Activated CD4-positive, alpha-beta T cell treated with anti-CD3 and anti-CD28 coated beads, Interleukin-2, amount 10 ng/mL, durations not matched to agents 7 days and 5 days (primary cell): ENCODE data around the gene CREB5. TPM values are rescaled to one million over a fixed set of nuclear protein-coding genes. Genes with fewer than 3 reads are reported as not detected.
"Not testable (repeated sequence)": the region's sequence is repeated elsewhere in the genome, so short reads cannot be mapped to it uniquely, and the experiment has no call there.

ENCODE experiments used
- CTCF ChIA-PET: fragments of 350-600 bp; sonication (Branson Sonifier 250); formaldehyde crosslinking; loops from one replicate; lab custom pipeline; 2021; ENCODE audit warnings: antibody characterized with exemption; lab: Charles Lee
- POLR2A ChIA-PET: fragments of 350-600 bp; sonication (Branson Sonifier 250); formaldehyde crosslinking; loops from one replicate; lab custom pipeline; 2021; ENCODE audit warnings: antibody characterized with exemption; lab: Charles Lee
- DNase-seq: peaks from one replicate; pipeline ENCODE4 v3.0.0-alpha.2; 2020
- H3K27ac Mint-ChIP-seq: one replicate; pipeline ENCODE4 v1.8.0; 2021; ENCODE audit warnings: mild to moderate bottlenecking, moderate library complexity, mixed read lengths
- H3K27me3 Mint-ChIP-seq: one replicate; pipeline ENCODE4 v1.8.0; 2021; ENCODE audit warnings: mixed read lengths
- H3K36me3 Mint-ChIP-seq: one replicate; pipeline ENCODE4 v1.8.0; 2021; ENCODE audit warnings: low read depth, mixed read lengths
- H3K4me1 Mint-ChIP-seq: one replicate; pipeline ENCODE4 v1.8.0; 2021; ENCODE audit warnings: mixed read lengths
- H3K4me3 Mint-ChIP-seq: one replicate; pipeline ENCODE4 v1.8.0; 2021; ENCODE audit warnings: mild to moderate bottlenecking, moderate library complexity, mixed read lengths
- H3K9me3 Mint-ChIP-seq: one replicate; pipeline ENCODE4 v1.8.0; 2021; ENCODE audit warnings: mixed read lengths
- total RNA-seq, 2 experiments: library from RNA; stranded (reverse); gene quantifications; one replicate each; pipeline ENCODE4 v1.2.3, GENCODE V29; 2021

Gene CREB5
- total RNA-seq, 2 experiments from 2014 or later, result not detected

- no peaks in the 10 kb centered on the region for H3K4me1 Mint-ChIP-seq
- H3K36me3 Mint-ChIP-seq, result no peaks in the 10 kb centered on the region
- no peak overlapping the region for H3K27ac Mint-ChIP-seq
- no peak for DNase-seq
- CTCF ChIA-PET, result no interaction called here
- H3K27me3 Mint-ChIP-seq, result peaks cover 6% of the 10 kb centered on the region
- H3K9me3 Mint-ChIP-seq, result no peaks in the 10 kb centered on the region
- POLR2A ChIA-PET, result no interaction called here
- H3K4me3 Mint-ChIP-seq, result no peak overlapping the region
These were observed 185.0 kb downstream of the CREB5 start for GRCh38 chr7:28597284-28597683.

- H3K9me3 Mint-ChIP-seq, H3K27me3 Mint-ChIP-seq, DNase-seq, H3K4me3 Mint-ChIP-seq, H3K36me3 Mint-ChIP-seq, CTCF ChIA-PET, POLR2A ChIA-PET, H3K27ac Mint-ChIP-seq, H3K4me1 Mint-ChIP-seq: not testable (repeated sequence)
These were observed 185.7 kb downstream of the CREB5 start for GRCh38 chr7:28598037-28598436.

GRCh38 chr7:28598586-28598985 is 186.3 kb downstream of the CREB5 start:
- ChIA-PET CTCF (no interaction called here), POLR2A (no interaction called here)
- Mint-ChIP-seq H3K36me3 (no peaks in the 10 kb centered on the region), H3K4me1 (no peaks in the 10 kb centered on the region), H3K4me3 (no peak overlapping the region), H3K27ac (no peak overlapping the region), H3K9me3 (no peaks in the 10 kb centered on the region), H3K27me3 (peaks cover 11% of the 10 kb centered on the region)
- no peak for DNase-seq

GRCh38 chr7:28599411-28599810 is 187.1 kb downstream of the CREB5 start:
- no peak for DNase-seq
- Mint-ChIP-seq H3K4me1 (no peaks in the 10 kb centered on the region), H3K36me3 (no peaks in the 10 kb centered on the region), H3K27me3 (peaks cover 13% of the 10 kb centered on the region), H3K9me3 (no peaks in the 10 kb centered on the region), H3K27ac (no peak overlapping the region), H3K4me3 (no peak overlapping the region)
- ChIA-PET CTCF (no interaction called here), POLR2A (no interaction called here)

- H3K9me3 Mint-ChIP-seq, result no peaks in the 10 kb centered on the region
- ChIA-PET POLR2A (no interaction called here), CTCF (no interaction called here)
- H3K4me1 Mint-ChIP-seq, result no peaks in the 10 kb centered on the region
- H3K36me3 Mint-ChIP-seq, result no peaks in the 10 kb centered on the region
- H3K27ac Mint-ChIP-seq, result no peak overlapping the region
- DNase-seq, result no peak
- peaks cover 21% of the 10 kb centered on the region for H3K27me3 Mint-ChIP-seq
- H3K4me3 Mint-ChIP-seq, result no peak overlapping the region
These were observed 190.0 kb downstream of the CREB5 start for GRCh38 chr7:28602282-28602681.

- Mint-ChIP-seq H3K27me3 (peaks cover 18% of the 10 kb centered on the region), H3K4me1 (no peaks in the 10 kb centered on the region), H3K4me3 (no peak overlapping the region), H3K36me3 (no peaks in the 10 kb centered on the region), H3K27ac (no peak overlapping the region), H3K9me3 (no peaks in the 10 kb centered on the region)
- CTCF ChIA-PET, result no interaction called here
- POLR2A ChIA-PET, result no interaction called here
- DNase-seq, result no peak
These were observed 193.2 kb downstream of the CREB5 start for GRCh38 chr7:28605427-28606085.

- peaks cover 17% of the 10 kb centered on the region for H3K27me3 Mint-ChIP-seq
- DNase-seq, result no peak
- no peaks in the 10 kb centered on the region for H3K4me1 Mint-ChIP-seq
- no peak overlapping the region for H3K27ac Mint-ChIP-seq
- H3K9me3 Mint-ChIP-seq, result no peaks in the 10 kb centered on the region
- CTCF ChIA-PET, result no interaction called here
- no peaks in the 10 kb centered on the region for H3K36me3 Mint-ChIP-seq
- POLR2A ChIA-PET, result no interaction called here
- no peak overlapping the region for H3K4me3 Mint-ChIP-seq
These were observed 194.1 kb downstream of the CREB5 start for GRCh38 chr7:28606421-28606820.

- ChIA-PET POLR2A (no interaction called here), CTCF (no interaction called here)
- no peak for DNase-seq
- no peaks in the 10 kb centered on the region for H3K4me1 Mint-ChIP-seq
- no peak overlapping the region for H3K27ac Mint-ChIP-seq
- no peaks in the 10 kb centered on the region for H3K9me3 Mint-ChIP-seq
- no peaks in the 10 kb centered on the region for H3K36me3 Mint-ChIP-seq
- H3K27me3 Mint-ChIP-seq, result peaks cover 16% of the 10 kb centered on the region
- no peak overlapping the region for H3K4me3 Mint-ChIP-seq
These were observed 195.5 kb downstream of the CREB5 start for GRCh38 chr7:28607855-28608193.

GRCh38 chr7:28608237-28608656 is 195.9 kb downstream of the CREB5 start:
- DNase-seq, result no peak
- Mint-ChIP-seq H3K27ac (no peak overlapping the region), H3K36me3 (no peaks in the 10 kb centered on the region), H3K9me3 (no peaks in the 10 kb centered on the region), H3K4me3 (no peak overlapping the region), H3K27me3 (peaks cover 15% of the 10 kb centered on the region), H3K4me1 (no peaks in the 10 kb centered on the region)
- CTCF ChIA-PET, result no interaction called here
- POLR2A ChIA-PET, result no interaction called here

- ChIA-PET CTCF (no interaction called here), POLR2A (no interaction called here)
- Mint-ChIP-seq H3K4me3 (no peak overlapping the region), H3K9me3 (no peaks in the 10 kb centered on the region), H3K27me3 (peaks cover 10% of the 10 kb centered on the region), H3K36me3 (no peaks in the 10 kb centered on the region), H3K27ac (no peak overlapping the region), H3K4me1 (no peaks in the 10 kb centered on the region)
- DNase-seq, result no peak
These were observed 196.4 kb downstream of the CREB5 start for GRCh38 chr7:28608731-28609130.

- H3K27me3 Mint-ChIP-seq, result peaks cover 12% of the 10 kb centered on the region
- ChIA-PET CTCF (no interaction called here), POLR2A (no interaction called here)
- no peaks in the 10 kb centered on the region for H3K9me3 Mint-ChIP-seq
- no peaks in the 10 kb centered on the region for H3K4me1 Mint-ChIP-seq
- DNase-seq, result no peak
- H3K27ac Mint-ChIP-seq, result no peak overlapping the region
- no peaks in the 10 kb centered on the region for H3K36me3 Mint-ChIP-seq
- no peak overlapping the region for H3K4me3 Mint-ChIP-seq
These were observed 197.3 kb downstream of the CREB5 start for GRCh38 chr7:28609608-28610007.

GRCh38 chr7:28611399-28611897 is 199.1 kb downstream of the CREB5 start:
- H3K4me1 Mint-ChIP-seq, H3K36me3 Mint-ChIP-seq, H3K9me3 Mint-ChIP-seq, DNase-seq, CTCF ChIA-PET, POLR2A ChIA-PET, H3K27ac Mint-ChIP-seq, H3K4me3 Mint-ChIP-seq: not testable (repeated sequence)
- peaks cover 11% of the 10 kb centered on the region for H3K27me3 Mint-ChIP-seq

- Mint-ChIP-seq H3K36me3 (no peaks in the 10 kb centered on the region), H3K4me3 (no peak overlapping the region), H3K27ac (no peak overlapping the region), H3K27me3 (peaks cover 6% of the 10 kb centered on the region), H3K4me1 (no peaks in the 10 kb centered on the region), H3K9me3 (no peaks in the 10 kb centered on the region)
- CTCF ChIA-PET, result no interaction called here
- DNase-seq, result no peak
- POLR2A ChIA-PET, result no interaction called here
These were observed 200.9 kb downstream of the CREB5 start for GRCh38 chr7:28613262-28613661.

- Mint-ChIP-seq H3K9me3 (no peaks in the 10 kb centered on the region), H3K4me1 (no peaks in the 10 kb centered on the region), H3K27me3 (peaks cover 6% of the 10 kb centered on the region), H3K4me3 (no peak overlapping the region), H3K27ac (no peak overlapping the region), H3K36me3 (no peaks in the 10 kb centered on the region)
- DNase-seq, result no peak
- ChIA-PET CTCF (no interaction called here), POLR2A (no interaction called here)
These were observed 202.8 kb downstream of the CREB5 start for GRCh38 chr7:28615091-28615490.
